Measurements from ENCODE around the gene ING5.

ING5 gene

GRCh38 chr2:241763551-241764274, 61.9 kb downstream of the ING5 start:
- DNase-seq, result no peak

- no peak for DNase-seq
Observed at GRCh38 chr2:241764275-241765241, 62.7 kb downstream of the ING5 start.

- DNase-seq, result no peak
Observed at GRCh38 chr2:241767464-241768250, 65.8 kb downstream of the ING5 start.

GRCh38 chr2:241768251-241768711, 66.4 kb downstream of the ING5 start:
- no peak for DNase-seq

- no peak for DNase-seq
Observed at GRCh38 chr2:241768850-241769249, 67.0 kb downstream of the ING5 start.

- no peak for DNase-seq
Observed at GRCh38 chr2:241769819-241770184, 68.0 kb downstream of the ING5 start.

GRCh38 chr2:241770185-241770935, 68.5 kb downstream of the ING5 start:
- no peak for DNase-seq

GRCh38 chr2:241770936-241771285, 69.1 kb downstream of the ING5 start:
- no peak for DNase-seq

- no peak for DNase-seq
Observed at GRCh38 chr2:241771286-241772062, 69.6 kb downstream of the ING5 start.

- DNase-seq, result no peak
Observed at GRCh38 chr2:241772063-241772499, 70.2 kb downstream of the ING5 start.

- peak; percentile 74 for DNase-seq
Observed at GRCh38 chr2:241773511-241774418, 71.9 kb downstream of the ING5 start.

- DNase-seq, result no peak
Observed at GRCh38 chr2:241774419-241775222, 72.8 kb downstream of the ING5 start.

GRCh38 chr2:241775223-241776177, 73.7 kb downstream of the ING5 start:
- no peak for DNase-seq

GRCh38 chr2:241776336-241777169, 74.7 kb downstream of the ING5 start, which contains the start of gene GAL3ST2:
Gene GAL3ST2 (plus strand): TSS chr2:241776822. CDS start chr2:241776956, 134 bp downstream.
- DNase-seq, result no peak

- DNase-seq, result no peak
Observed at GRCh38 chr2:241777170-241777685, 75.4 kb downstream of the ING5 start.

GRCh38 chr2:241777686-241778627, 76.1 kb downstream of the ING5 start:
- DNase-seq, result no peak

All from SHP77 treated with DMSO at 0.1 percent for 48 hours (cell line).